ENCODE measurements around the gene SAV1. TPM values are rescaled to one million over a fixed set of nuclear protein-coding genes. Genes with fewer than 3 reads are reported as not detected.

The SAV1 gene
- total and polyA plus RNA-seq, 2 of the 13 experiments (the other 11 are each of a cell fraction or from before 2014, with no cell fraction given): 7.3 to 8.2 TPM

DNA sequence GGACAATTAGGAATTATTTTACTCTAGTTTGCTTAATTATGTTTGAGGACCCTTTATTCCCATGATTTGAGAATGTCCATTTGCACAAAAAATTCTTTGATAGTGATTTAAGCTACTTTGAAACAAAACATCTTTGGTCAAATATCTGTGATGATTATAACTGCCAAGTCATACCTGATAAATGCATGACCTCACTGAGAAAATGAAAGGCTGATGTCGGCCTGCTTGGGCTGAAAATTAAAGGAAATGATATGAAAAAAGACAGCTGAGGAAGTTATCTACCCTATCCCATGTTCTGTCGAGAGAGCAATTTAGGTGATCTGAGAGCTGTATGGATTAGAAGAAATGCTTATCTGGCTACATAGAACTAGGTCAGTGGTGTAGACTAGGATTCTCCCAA is 64.5 kb downstream of the SAV1 start:
- intact Hi-C loops (cut with micrococcal nuclease; ENCODE audit: unreplicated experiment): loop anchor here (10.0 kb wide), 1 partner anchor 261 kb away; no protein-coding TSS in a partner anchor
- WGBS (ENCODE audit: low lambda C conversion rate): 79% methylated on average over 2 of the region's 2 CpGs

DNA sequence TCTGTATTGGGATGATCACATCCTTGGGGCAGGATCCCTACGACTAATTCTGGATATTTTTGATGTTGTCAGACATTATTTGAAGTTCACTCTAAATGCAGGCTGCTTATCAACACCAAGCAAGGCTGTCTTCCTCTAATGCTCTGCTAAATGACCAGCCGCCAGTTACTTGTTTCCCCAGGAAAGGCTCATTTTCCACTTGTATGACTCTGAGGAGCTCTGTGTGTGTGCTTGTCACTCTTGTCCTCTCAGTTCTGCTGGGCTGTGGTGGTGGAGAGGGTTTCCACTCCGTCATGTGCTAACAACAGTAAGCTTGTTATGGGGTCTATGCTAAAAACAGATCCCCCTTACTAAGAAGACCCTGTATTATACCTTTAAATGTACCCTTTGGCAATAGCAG is 66.1 kb downstream of the SAV1 start:
- no peak overlapping the region for H3K4me2 ChIP-seq (ENCODE audit: low read depth, low read length)
- intact Hi-C loops (cut with micrococcal nuclease; ENCODE audit: unreplicated experiment): loop anchor here (10.0 kb wide), 1 partner anchor 263 kb away; no protein-coding TSS in a partner anchor
- ChIA-PET POLR2A (no interaction called here), CTCF (ENCODE audit: low intra/inter-chr PET ratio, low total read pairs) (no interaction called here)
- H4K20me1 ChIP-seq (ENCODE audit: insufficient read depth, low read length): no peaks in the 10 kb centered on the region
- no peak overlapping the region for H3K9ac ChIP-seq (ENCODE audit: insufficient read depth, low read depth, low read length)
- H3K4me3 ChIP-seq (replicated peaks in 1 of 3; ENCODE audit: insufficient read depth in 1 of 3, low read depth in 2 of 3, low read length in 3 of 3): no peak overlapping the region
- peaks cover 20% of the 10 kb centered on the region for H3K4me1 ChIP-seq (ENCODE audit: insufficient read depth, low read length)
- ATAC-seq (no peak), FAIRE-seq (no peak), DNase-seq (ENCODE audit: low spot score) (no peak)
- no TSS peak for BruUV-seq (replicated peaks)
- no peaks in the 10 kb centered on the region for H3K9me3 ChIP-seq (ENCODE audit: low read length)
- in situ Hi-C loops (cut with HindIII; ENCODE audit: extremely low pct_ligation_motif_present, low pct_unique_long_range_greater_than_20kb): no loop called here
- no peaks in the 10 kb centered on the region for H3K36me3 ChIP-seq (replicated peaks in 1 of 2; ENCODE audit: control insufficient read depth in 1 of 2, insufficient read depth in 2 of 2, low read length in 2 of 2)
- H3K27ac ChIP-seq (ENCODE audit: extremely low read length, insufficient read depth, low read length): no peak overlapping the region
- WGBS (ENCODE audit: low lambda C conversion rate): 95% methylated on average over 3 of the region's 3 CpGs
- no peaks in the 10 kb centered on the region for H3K79me2 ChIP-seq (ENCODE audit: insufficient read depth, low read length)
- H3K27me3 ChIP-seq (ENCODE audit: control insufficient read depth in 1 of 2, insufficient read depth in 2 of 2, low read length in 2 of 2): no peaks in the 10 kb centered on the region
- H2AFZ ChIP-seq (ENCODE audit: low read length): no peak overlapping the region
- no peak for TF ChIP-seq ZSCAN21 (CRISPR knock-in tag; IDR thresholded peaks at IDR 0.05; ENCODE audit: borderline replicate concordance)
- no peak for TF ChIP-seq ZFYVE20 (CRISPR knock-in tag; IDR thresholded peaks at IDR 0.05; ENCODE audit: borderline replicate concordance, low read depth)
- TF ChIP-seq ZBTB42 (CRISPR knock-in tag; IDR thresholded peaks at IDR 0.05): no peak
- TF ChIP-seq, protein P1, sequence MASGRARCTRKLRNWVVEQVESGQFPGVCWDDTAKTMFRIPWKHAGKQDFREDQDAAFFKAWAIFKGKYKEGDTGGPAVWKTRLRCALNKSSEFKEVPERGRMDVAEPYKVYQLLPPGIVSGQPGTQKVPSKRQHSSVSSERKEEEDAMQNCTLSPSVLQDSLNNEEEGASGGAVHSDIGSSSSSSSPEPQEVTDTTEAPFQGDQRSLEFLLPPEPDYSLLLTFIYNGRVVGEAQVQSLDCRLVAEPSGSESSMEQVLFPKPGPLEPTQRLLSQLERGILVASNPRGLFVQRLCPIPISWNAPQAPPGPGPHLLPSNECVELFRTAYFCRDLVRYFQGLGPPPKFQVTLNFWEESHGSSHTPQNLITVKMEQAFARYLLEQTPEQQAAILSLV (CRISPR knock-in tag; IDR thresholded peaks at IDR 0.05; ENCODE audit: borderline replicate concordance): no peak
- no peak for TF ChIP-seq ZFP36L2 (CRISPR knock-in tag; IDR thresholded peaks at IDR 0.05)
- no peak for TF ChIP-seq ZNF430 (CRISPR knock-in tag; IDR thresholded peaks at IDR 0.05)
- no peak for TF ChIP-seq TAF15 (IDR thresholded peaks at IDR 0.05; ENCODE audit: low read depth, low read length, poor library complexity, severe bottlenecking)
- TF ChIP-seq, protein P2, sequence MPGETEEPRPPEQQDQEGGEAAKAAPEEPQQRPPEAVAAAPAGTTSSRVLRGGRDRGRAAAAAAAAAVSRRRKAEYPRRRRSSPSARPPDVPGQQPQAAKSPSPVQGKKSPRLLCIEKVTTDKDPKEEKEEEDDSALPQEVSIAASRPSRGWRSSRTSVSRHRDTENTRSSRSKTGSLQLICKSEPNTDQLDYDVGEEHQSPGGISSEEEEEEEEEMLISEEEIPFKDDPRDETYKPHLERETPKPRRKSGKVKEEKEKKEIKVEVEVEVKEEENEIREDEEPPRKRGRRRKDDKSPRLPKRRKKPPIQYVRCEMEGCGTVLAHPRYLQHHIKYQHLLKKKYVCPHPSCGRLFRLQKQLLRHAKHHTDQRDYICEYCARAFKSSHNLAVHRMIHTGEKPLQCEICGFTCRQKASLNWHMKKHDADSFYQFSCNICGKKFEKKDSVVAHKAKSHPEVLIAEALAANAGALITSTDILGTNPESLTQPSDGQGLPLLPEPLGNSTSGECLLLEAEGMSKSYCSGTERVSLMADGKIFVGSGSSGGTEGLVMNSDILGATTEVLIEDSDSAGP (CRISPR knock-in tag; IDR thresholded peaks at IDR 0.05; ENCODE audit: borderline replicate concordance): no peak
- TF ChIP-seq, protein P3, sequence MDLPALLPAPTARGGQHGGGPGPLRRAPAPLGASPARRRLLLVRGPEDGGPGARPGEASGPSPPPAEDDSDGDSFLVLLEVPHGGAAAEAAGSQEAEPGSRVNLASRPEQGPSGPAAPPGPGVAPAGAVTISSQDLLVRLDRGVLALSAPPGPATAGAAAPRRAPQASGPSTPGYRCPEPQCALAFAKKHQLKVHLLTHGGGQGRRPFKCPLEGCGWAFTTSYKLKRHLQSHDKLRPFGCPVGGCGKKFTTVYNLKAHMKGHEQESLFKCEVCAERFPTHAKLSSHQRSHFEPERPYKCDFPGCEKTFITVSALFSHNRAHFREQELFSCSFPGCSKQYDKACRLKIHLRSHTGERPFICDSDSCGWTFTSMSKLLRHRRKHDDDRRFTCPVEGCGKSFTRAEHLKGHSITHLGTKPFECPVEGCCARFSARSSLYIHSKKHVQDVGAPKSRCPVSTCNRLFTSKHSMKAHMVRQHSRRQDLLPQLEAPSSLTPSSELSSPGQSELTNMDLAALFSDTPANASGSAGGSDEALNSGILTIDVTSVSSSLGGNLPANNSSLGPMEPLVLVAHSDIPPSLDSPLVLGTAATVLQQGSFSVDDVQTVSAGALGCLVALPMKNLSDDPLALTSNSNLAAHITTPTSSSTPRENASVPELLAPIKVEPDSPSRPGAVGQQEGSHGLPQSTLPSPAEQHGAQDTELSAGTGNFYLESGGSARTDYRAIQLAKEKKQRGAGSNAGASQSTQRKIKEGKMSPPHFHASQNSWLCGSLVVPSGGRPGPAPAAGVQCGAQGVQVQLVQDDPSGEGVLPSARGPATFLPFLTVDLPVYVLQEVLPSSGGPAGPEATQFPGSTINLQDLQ (CRISPR knock-in tag; IDR thresholded peaks at IDR 0.05): no peak
- no peak for TF ChIP-seq ZBTB7B (CRISPR knock-in tag; IDR thresholded peaks at IDR 0.05)
- TF ChIP-seq SPEN (CRISPR knock-in tag; IDR thresholded peaks at IDR 0.05; ENCODE audit: low read depth): no peak

More for the DNA sequence above, 64.5 kb downstream of the SAV1 start:
- Histone ChIP-seq H3K4me2 (ENCODE audit: low read depth, low read length) (no peak overlapping the region), H2AFZ (ENCODE audit: low read length) (no peak overlapping the region), H3K79me2 (ENCODE audit: insufficient read depth, low read length) (no peaks in the 10 kb centered on the region), H3K4me1 (ENCODE audit: insufficient read depth, low read length) (peaks cover 20% of the 10 kb centered on the region), H3K4me3 (replicated peaks in 1 of 3; ENCODE audit: insufficient read depth in 1 of 3, low read depth in 2 of 3, low read length in 3 of 3) (no peak overlapping the region), H3K27me3 (ENCODE audit: control insufficient read depth in 1 of 2, insufficient read depth in 2 of 2, low read length in 2 of 2) (no peaks in the 10 kb centered on the region), H3K36me3 (replicated peaks in 1 of 2; ENCODE audit: control insufficient read depth in 1 of 2, insufficient read depth in 2 of 2, low read length in 2 of 2) (no peaks in the 10 kb centered on the region), H3K9ac (ENCODE audit: insufficient read depth, low read depth, low read length) (no peak overlapping the region), H4K20me1 (ENCODE audit: insufficient read depth, low read length) (no peaks in the 10 kb centered on the region), H3K27ac (ENCODE audit: extremely low read length, insufficient read depth, low read length) (no peak overlapping the region), H3K9me3 (ENCODE audit: low read length) (no peaks in the 10 kb centered on the region)
- TF ChIP-seq RAD51 (IDR thresholded peaks at IDR 0.05; ENCODE audit: borderline replicate concordance): no peak
- FAIRE-seq (no peak), DNase-seq (ENCODE audit: low spot score) (no peak), ATAC-seq (no peak)
- CTCF ChIA-PET (ENCODE audit: low intra/inter-chr PET ratio, low total read pairs): no interaction called here
- BruUV-seq (replicated peaks): no TSS peak
- POLR2A ChIA-PET: no interaction called here
- in situ Hi-C loops (cut with HindIII; ENCODE audit: extremely low pct_ligation_motif_present, low pct_unique_long_range_greater_than_20kb): no loop called here
